ENCODE data around the gene AUNIP.

DNA sequence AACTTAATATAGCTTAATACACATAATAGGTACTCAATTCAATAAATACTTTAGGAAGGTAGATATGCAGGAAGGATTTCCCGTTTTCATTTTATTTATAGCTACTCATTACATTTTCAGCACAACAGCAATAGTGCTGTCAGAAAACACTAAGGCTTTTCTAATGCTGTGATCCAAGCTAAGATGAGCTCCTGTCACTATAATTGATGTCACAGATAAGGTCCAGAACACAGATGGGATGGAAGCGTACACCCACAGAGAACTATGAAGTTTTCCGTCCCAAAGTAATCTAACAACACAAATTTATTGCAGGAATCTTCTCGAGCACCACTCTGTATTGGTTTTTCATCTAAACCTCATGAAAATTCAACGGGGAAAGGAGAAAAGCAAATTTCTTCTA, 13.6 kb downstream of the AUNIP start:
- TF ChIP-seq, protein P1, sequence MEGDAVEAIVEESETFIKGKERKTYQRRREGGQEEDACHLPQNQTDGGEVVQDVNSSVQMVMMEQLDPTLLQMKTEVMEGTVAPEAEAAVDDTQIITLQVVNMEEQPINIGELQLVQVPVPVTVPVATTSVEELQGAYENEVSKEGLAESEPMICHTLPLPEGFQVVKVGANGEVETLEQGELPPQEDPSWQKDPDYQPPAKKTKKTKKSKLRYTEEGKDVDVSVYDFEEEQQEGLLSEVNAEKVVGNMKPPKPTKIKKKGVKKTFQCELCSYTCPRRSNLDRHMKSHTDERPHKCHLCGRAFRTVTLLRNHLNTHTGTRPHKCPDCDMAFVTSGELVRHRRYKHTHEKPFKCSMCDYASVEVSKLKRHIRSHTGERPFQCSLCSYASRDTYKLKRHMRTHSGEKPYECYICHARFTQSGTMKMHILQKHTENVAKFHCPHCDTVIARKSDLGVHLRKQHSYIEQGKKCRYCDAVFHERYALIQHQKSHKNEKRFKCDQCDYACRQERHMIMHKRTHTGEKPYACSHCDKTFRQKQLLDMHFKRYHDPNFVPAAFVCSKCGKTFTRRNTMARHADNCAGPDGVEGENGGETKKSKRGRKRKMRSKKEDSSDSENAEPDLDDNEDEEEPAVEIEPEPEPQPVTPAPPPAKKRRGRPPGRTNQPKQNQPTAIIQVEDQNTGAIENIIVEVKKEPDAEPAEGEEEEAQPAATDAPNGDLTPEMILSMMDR (IDR thresholded peaks at IDR 0.05 in 8 of 11, conservative IDR thresholded peaks at IDR 0.05 in 3 of 11) = no peak
- TF ChIP-seq POLR2A (IDR thresholded peaks at IDR 0.05) = no peak
- TF ChIP-seq POLR2AphosphoS5 (IDR thresholded peaks at IDR 0.05) = no peak
